Neural cell (in vitro differentiated cells): ENCODE data around the gene TNIP1. TPM values are rescaled to one million over a fixed set of nuclear protein-coding genes. Genes with fewer than 3 reads are reported as not detected.

Experiments used
- H2AFZ ChIP-seq: fragments of 200-600, 300-800 bp; sonication (generic), shearing (Covaris generic); 2 replicates; pipeline ENCODE4 v1.6.0; 2014; ENCODE audit warnings: low read depth, mild to moderate bottlenecking, antibody characterized with exemption, low read length, moderate library complexity
- H3F3A ChIP-seq: fragments of 200-600 bp; shearing (Covaris generic); 2 replicates; pipeline ENCODE4 v1.6.1; 2016; ENCODE audit warnings: mild to moderate bottlenecking, moderate library complexity, mixed read lengths, antibody characterized with exemption, low read length; ENCODE audit not compliant: insufficient read depth, poor library complexity, severe bottlenecking
- H3K27ac ChIP-seq: fragments of 200-600, 300-800 bp; sonication (generic), shearing (Covaris generic); 2 replicates; pipeline ENCODE4 v1.5.1; 2014; ENCODE audit warnings: mild to moderate bottlenecking, low read length, moderate library complexity
- H3K27me3 ChIP-seq: fragments of 300-800, 200-600 bp; sonication (generic), shearing (Covaris generic); 2 replicates; pipeline ENCODE4 v1.6.0; 2014; ENCODE audit warnings: mild to moderate bottlenecking, low read depth, low read length, moderate library complexity; ENCODE audit not compliant: insufficient read depth
- H3K36me3 ChIP-seq: fragments of 300-800, 200-600 bp; sonication (generic), shearing (Covaris generic); 2 replicates; pipeline ENCODE4 v1.5.1; 2014; ENCODE audit warnings: mild to moderate bottlenecking, antibody characterized with exemption, low read length, moderate library complexity; ENCODE audit not compliant: insufficient read depth
- H3K4me2 ChIP-seq: fragments of 300-800, 200-600 bp; sonication (generic), shearing (Covaris generic); 2 replicates; pipeline ENCODE4 v1.6.0; 2014; ENCODE audit warnings: mild to moderate bottlenecking, low read length
- H3K4me3 ChIP-seq: fragments of 300-800, 200-600 bp; sonication (generic), shearing (Covaris generic); 2 replicates; pipeline ENCODE4 v1.5.1; 2014; ENCODE audit warnings: mild to moderate bottlenecking, low read length, moderate library complexity
- H3K79me2 ChIP-seq: fragments of 200-600 bp; shearing (Covaris generic); replicated peaks from 2 replicates; pipeline ENCODE4 v1.6.0; 2014; ENCODE audit warnings: mild to moderate bottlenecking, low read length, moderate library complexity; ENCODE audit not compliant: insufficient read depth
- H3K9ac ChIP-seq: fragments of 300-800, 200-600 bp; sonication (generic), shearing (Covaris generic); 2 replicates; pipeline ENCODE4 v1.6.1; 2016; ENCODE audit warnings: mild to moderate bottlenecking, low read length, mixed read lengths
- H3K9me2 ChIP-seq: fragments of 200-600 bp; shearing (Covaris generic); 2 replicates; pipeline ENCODE4 v1.6.1; 2016; ENCODE audit warnings: mild to moderate bottlenecking, low read length, mixed read lengths; ENCODE audit not compliant: insufficient read depth
- H3K9me3 ChIP-seq: fragments of 200-600, 300-800 bp; sonication (generic), shearing (Covaris generic); 2 replicates; pipeline ENCODE4 v1.6.1; 2016; ENCODE audit warnings: mild to moderate bottlenecking, mixed run types, low read length, moderate library complexity, mixed read lengths
- H4K20me1 ChIP-seq: fragments of 200-600 bp; shearing (Covaris generic); 2 replicates; pipeline ENCODE4 v1.6.1; 2016; ENCODE audit warnings: mild to moderate bottlenecking, mixed run types; ENCODE audit not compliant: insufficient read depth
- CTCF ChIP-seq: fragments of 450-650 bp; IDR thresholded peaks from 2 replicates; pipeline ENCODE4 v1.5.1; 2014; ENCODE audit warnings: antibody characterized with exemption, mild to moderate bottlenecking, moderate library complexity; ENCODE audit not compliant: poor library complexity, severe bottlenecking
- EP300 ChIP-seq: fragments of 450-650 bp; conservative IDR thresholded peaks from 2 replicates; pipeline ENCODE4 v1.6.1; 2014; ENCODE audit warnings: antibody characterized with exemption, mild to moderate bottlenecking, moderate library complexity; ENCODE audit not compliant: poor library complexity, severe bottlenecking
- EZH2 ChIP-seq: fragments of 200-600, 300-800 bp; shearing (Covaris generic), sonication (generic); IDR thresholded peaks from 2 replicates; pipeline ENCODE4 v1.6.1; 2014; ENCODE audit warnings: antibody characterized with exemption, low read length, borderline replicate concordance, mild to moderate bottlenecking; ENCODE audit not compliant: insufficient read depth, poor library complexity, severe bottlenecking
- MXI1 ChIP-seq: fragments of 450-650 bp; conservative IDR thresholded peaks from 2 replicates; pipeline ENCODE4 v1.6.1; 2014; ENCODE audit warnings: antibody characterized with exemption, mild to moderate bottlenecking; ENCODE audit not compliant: poor library complexity, severe bottlenecking
- POLR2AphosphoS5 ChIP-seq: IDR thresholded peaks from 2 replicates; pipeline ENCODE4 v1.6.1; 2012
- RAD21 ChIP-seq: fragments of 450-650 bp; conservative IDR thresholded peaks from 2 replicates; pipeline ENCODE4 v1.6.1; 2014; ENCODE audit warnings: antibody characterized with exemption, mild to moderate bottlenecking, moderate library complexity
- REST ChIP-seq: IDR thresholded peaks from 2 replicates; pipeline ENCODE4 v1.6.1; 2012; ENCODE audit warnings: borderline replicate concordance
- SMC3 ChIP-seq: fragments of 450-650 bp; conservative IDR thresholded peaks from 2 replicates; pipeline ENCODE4 v1.6.1; 2014; ENCODE audit warnings: antibody characterized with exemption, mild to moderate bottlenecking, moderate library complexity; ENCODE audit not compliant: poor library complexity
- TAF1 ChIP-seq: IDR thresholded peaks from 2 replicates; pipeline ENCODE4 v1.6.1; 2012; ENCODE audit warnings: low read depth
- polyA plus RNA-seq: library from polyadenylated mRNA; depleted of rRNA; stranded (reverse); fragments of >200 nt; gene quantifications from 2 replicates; pipeline ENCODE4 v1.2.3, GENCODE V29; 2014

The TNIP1 gene
- polyA plus RNA-seq, 1 donor from 2014 or later = 3.3 TPM

GRCh38 chr5:151105561-151105960 is 24.7 kb upstream of the TNIP1 start:
- Histone ChIP-seq H3F3A (no peaks in the 10 kb centered on the region), H3K9ac (no peak overlapping the region), H3K9me3 (no peaks in the 10 kb centered on the region), H3K27me3 (no peaks in the 10 kb centered on the region), H3K4me2 (no peak overlapping the region), H3K4me3 (no peak overlapping the region), H3K27ac (no peak overlapping the region), H3K9me2 (no peaks in the 10 kb centered on the region), H3K36me3 (peaks cover 14% of the 10 kb centered on the region), H2AFZ (no peak overlapping the region), H3K79me2 (no peaks in the 10 kb centered on the region), H4K20me1 (no peaks in the 10 kb centered on the region)
- no peak for TF ChIP-seq CTCF
- TF ChIP-seq SMC3 = no peak
- TF ChIP-seq RAD21 = no peak
- no peak for TF ChIP-seq MXI1
- no peak for TF ChIP-seq POLR2AphosphoS5
- no peak for TF ChIP-seq TAF1
- TF ChIP-seq EP300 = no peak
- TF ChIP-seq EZH2 = no peak
- no peak for TF ChIP-seq REST

GRCh38 chr5:151104795-151105194 is 24.0 kb upstream of the TNIP1 start:
- TF ChIP-seq EP300 (no peak), MXI1 (no peak), RAD21 (no peak), TAF1 (no peak), EZH2 (no peak), POLR2AphosphoS5 (no peak), REST (no peak), SMC3 (no peak), CTCF (no peak)
- H2AFZ ChIP-seq = no peak overlapping the region
- H3K36me3 ChIP-seq = peaks cover 14% of the 10 kb centered on the region
- H3K79me2 ChIP-seq = no peaks in the 10 kb centered on the region
- no peaks in the 10 kb centered on the region for H3K27me3 ChIP-seq
- no peaks in the 10 kb centered on the region for H3F3A ChIP-seq
- H3K27ac ChIP-seq = no peak overlapping the region
- H3K4me2 ChIP-seq = no peak overlapping the region
- no peak overlapping the region for H3K9ac ChIP-seq
- no peaks in the 10 kb centered on the region for H4K20me1 ChIP-seq
- no peaks in the 10 kb centered on the region for H3K9me2 ChIP-seq
- no peak overlapping the region for H3K4me3 ChIP-seq
- no peaks in the 10 kb centered on the region for H3K9me3 ChIP-seq
